HCT116 (cell line): ENCODE results near the gene VASN.

ENCODE experiments used
- ATF3 ChIP-seq: IDR thresholded peaks from 2 replicates; pipeline ENCODE4 v1.6.1; 2012
- CTCF ChIP-seq, 3 experiments: fragments of 200-600 bp in 1 of 3; sonication (generic) in 1 of 3; IDR thresholded peaks in 2 of 3; conservative IDR thresholded peaks in 1 of 3; 2 replicates each; pipeline ENCODE4 v1.5.1; 2012 to 2017; ENCODE audit warnings: low read depth in 2 of 3, low read length in 2 of 3, antibody characterized with exemption in 1 of 3, borderline replicate concordance in 1 of 3, control low read depth in 1 of 3, mild to moderate bottlenecking in 1 of 3, mixed read lengths in 1 of 3, mixed run types in 1 of 3, moderate library complexity in 1 of 3; ENCODE audit not compliant: insufficient read depth in 1 of 3
- POLR2A ChIP-seq: IDR thresholded peaks from 2 replicates; pipeline ENCODE4 v1.7.0; 2011; ENCODE audit warnings: borderline replicate concordance; ENCODE audit not compliant: insufficient read depth, insufficient read length; ENCODE audit errors: extremely low read depth

GRCh38 chr16:4365014-4365406 is 6.6 kb upstream of the VASN start:
- TF ChIP-seq POLR2A (no peak), CTCF (IDR thresholded peaks at IDR 0.05 in 2 of 3, conservative IDR thresholded peaks at IDR 0.05 in 1 of 3; ENCODE audit: borderline replicate concordance in 1 of 3, insufficient read depth in 1 of 3, low read depth in 2 of 3, low read length in 2 of 3) (no peak), ATF3 (no peak)
